Thyroid gland (tissue), 4 donors: ENCODE measurements around the gene RARB.

Experiments used
- POLR2A ChIP-seq, 2 donors: fragments of 450-650 bp; IDR thresholded peaks; one replicate each; pipeline ENCODE4 v1.6.1; 2017; ENCODE audit warnings: antibody characterized with exemption in 2 of 2, mild to moderate bottlenecking in 2 of 2, moderate library complexity in 1 of 2
- TF ChIP-seq, protein P1 (sequence below), 6 experiments: fragments of 200-600 bp in 3 of 6; fragments of 450-650 bp in 3 of 6; sonication (generic) in 3 of 6; IDR thresholded peaks; one replicate each; pipeline ENCODE4 v1.5.1; 2016 to 2019; ENCODE audit warnings: antibody characterized with exemption in 6 of 6, mild to moderate bottlenecking in 2 of 6, inconsistent platforms in 1 of 6, moderate library complexity in 1 of 6

DNA sequence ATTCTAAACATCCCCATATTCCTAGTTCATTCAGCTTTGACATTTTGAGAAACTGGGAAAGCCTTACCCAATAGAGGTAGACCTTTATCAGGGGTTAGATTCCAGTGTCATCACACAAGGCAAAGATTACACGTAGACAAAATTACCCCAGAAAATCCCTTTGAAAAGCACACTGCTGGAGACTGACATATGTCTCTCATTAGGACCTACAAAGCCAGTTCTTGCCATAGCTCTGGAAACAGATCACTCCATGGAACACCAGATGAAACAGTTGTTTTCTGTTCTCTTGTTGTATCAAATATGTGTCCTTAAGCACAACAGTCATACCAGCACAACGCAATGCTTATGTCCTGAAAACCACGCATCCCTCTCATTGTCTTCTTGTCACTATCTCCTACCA lies 44.7 kb downstream of the RARB start:
- TF ChIP-seq, protein P1, sequence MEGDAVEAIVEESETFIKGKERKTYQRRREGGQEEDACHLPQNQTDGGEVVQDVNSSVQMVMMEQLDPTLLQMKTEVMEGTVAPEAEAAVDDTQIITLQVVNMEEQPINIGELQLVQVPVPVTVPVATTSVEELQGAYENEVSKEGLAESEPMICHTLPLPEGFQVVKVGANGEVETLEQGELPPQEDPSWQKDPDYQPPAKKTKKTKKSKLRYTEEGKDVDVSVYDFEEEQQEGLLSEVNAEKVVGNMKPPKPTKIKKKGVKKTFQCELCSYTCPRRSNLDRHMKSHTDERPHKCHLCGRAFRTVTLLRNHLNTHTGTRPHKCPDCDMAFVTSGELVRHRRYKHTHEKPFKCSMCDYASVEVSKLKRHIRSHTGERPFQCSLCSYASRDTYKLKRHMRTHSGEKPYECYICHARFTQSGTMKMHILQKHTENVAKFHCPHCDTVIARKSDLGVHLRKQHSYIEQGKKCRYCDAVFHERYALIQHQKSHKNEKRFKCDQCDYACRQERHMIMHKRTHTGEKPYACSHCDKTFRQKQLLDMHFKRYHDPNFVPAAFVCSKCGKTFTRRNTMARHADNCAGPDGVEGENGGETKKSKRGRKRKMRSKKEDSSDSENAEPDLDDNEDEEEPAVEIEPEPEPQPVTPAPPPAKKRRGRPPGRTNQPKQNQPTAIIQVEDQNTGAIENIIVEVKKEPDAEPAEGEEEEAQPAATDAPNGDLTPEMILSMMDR (IDR thresholded peaks at IDR 0.05) = no peak
- no peak for TF ChIP-seq POLR2A (IDR thresholded peaks at IDR 0.05)
